Panc1 (cell line): Measurements from ENCODE around the gene PLIN5.

ENCODE experiments used
- CTCF ChIP-seq: fragments of 450-650 bp; IDR thresholded peaks from 2 replicates; pipeline ENCODE4 v1.5.1; 2017; ENCODE audit warnings: mild to moderate bottlenecking
- POLR2AphosphoS5 ChIP-seq: IDR thresholded peaks from 2 replicates; pipeline ENCODE4 v1.6.1; 2012; ENCODE audit warnings: mild to moderate bottlenecking, low read depth, low read length, moderate library complexity
- REST ChIP-seq, 2 experiments: IDR thresholded peaks; 2 replicates each; pipeline ENCODE4 v1.6.1; 2011 to 2012; ENCODE audit warnings: low read depth in 2 of 2, control low read depth in 1 of 2, low read length in 1 of 2, mild to moderate bottlenecking in 1 of 2, moderate library complexity in 1 of 2; ENCODE audit not compliant: insufficient read depth in 1 of 2
- SIN3A ChIP-seq: IDR thresholded peaks from 2 replicates; pipeline ENCODE4 v1.6.1; 2012; ENCODE audit warnings: low read depth, mild to moderate bottlenecking, low read length, moderate library complexity, borderline replicate concordance; ENCODE audit not compliant: insufficient read depth
- TCF7L2 ChIP-seq: IDR thresholded peaks from 2 replicates; pipeline ENCODE4 v1.6.1; 2011; ENCODE audit warnings: mild to moderate bottlenecking, low read depth, low read length, inconsistent platforms

- no peak for TF ChIP-seq CTCF
- TF ChIP-seq REST (IDR thresholded peaks at IDR 0.05; ENCODE audit: insufficient read depth in 1 of 2, low read depth in 2 of 2, low read length in 1 of 2) = no peak
- no peak for TF ChIP-seq SIN3A
- no peak for TF ChIP-seq POLR2AphosphoS5
- TF ChIP-seq TCF7L2 = no peak
Observed at GRCh38 chr19:4505570-4506448, 29.2 kb downstream of the PLIN5 start.
